GM10248 (cell line): ENCODE measurements around the gene ACTR6.
"Not testable (repeated sequence)": the region's sequence is repeated elsewhere in the genome, so short reads cannot be mapped to it uniquely, and the experiment has no call there.

Experiments
- CTCF ChIA-PET: fragments of 300-600 bp; sonication (Branson Sonifier 250); formaldehyde crosslinking; extraction: SDS; loops from one replicate; lab custom pipeline; 2021; ENCODE audit warnings: antibody characterized with exemption; lab: Yijun Ruan, JAX
- POLR2A ChIA-PET: fragments of 350-650 bp; sonication (Branson Sonifier 250); formaldehyde crosslinking; extraction: SDS; loops from one replicate; lab custom pipeline; 2020; ENCODE audit warnings: antibody characterized with exemption; lab: Yijun Ruan, JAX
- DNase-seq: peaks from one replicate; pipeline ENCODE4 v3.0.0; 2012; ENCODE audit errors: extremely low spot score
- CTCF ChIP-seq: IDR thresholded peaks from 2 replicates; pipeline ENCODE4 v1.5.1; 2012; ENCODE audit warnings: mild to moderate bottlenecking, low read depth; ENCODE audit errors: extremely low read depth, missing control alignments, control extremely low read depth

ACTR6 gene

GRCh38 chr12:100187857-100188519 lies 12.6 kb upstream of the ACTR6 start:
- ChIA-PET POLR2A (no interaction called here), CTCF (interaction anchor here (1.0 to 1.3 kb wide), 2 partner anchors 13 to 33 kb away, joined by 3 to 4 read pairs; partner anchors contain the start of gene ACTR6)
- no peak for TF ChIP-seq CTCF
- DNase-seq = no peak

- POLR2A ChIA-PET, DNase-seq: not testable (repeated sequence)
- CTCF ChIA-PET = interaction anchor here (1.0 kb wide), 1 partner anchor 12 kb away, joined by 3 read pairs; the partner anchor contains the start of gene ACTR6
Observed at GRCh38 chr12:100188888-100189635, 11.6 kb upstream of the ACTR6 start.

GRCh38 chr12:100189636-100190394 lies 10.8 kb upstream of the ACTR6 start:
- TF ChIP-seq CTCF = no peak
- ChIA-PET POLR2A (no interaction called here), CTCF (interaction anchor here (1.9 kb wide), 1 partner anchor 12 kb away, joined by 6 read pairs; no protein-coding TSS in a partner anchor)
- no peak for DNase-seq

GRCh38 chr12:100193085-100193484 lies 7.5 kb upstream of the ACTR6 start:
- no peak for TF ChIP-seq CTCF
- DNase-seq = no peak
- POLR2A ChIA-PET = no interaction called here
- CTCF ChIA-PET = interaction anchor here (1.0 to 1.6 kb wide), 3 partner anchors 34 to 39 kb away, joined by 4 to 7 read pairs (median 4); no protein-coding TSS in a partner anchor

GRCh38 chr12:100197486-100197885 lies 3.1 kb upstream of the ACTR6 start:
- CTCF ChIA-PET = interaction anchor here (4.0 kb wide), 1 partner anchor 13 kb away, joined by 19 read pairs; no protein-coding TSS in a partner anchor

GRCh38 chr12:100199023-100199346 lies 1.6 kb upstream of the ACTR6 start:
- CTCF ChIA-PET = no interaction called here
- DNase-seq = no peak
- POLR2A ChIA-PET = no interaction called here

More at GRCh38 chr12:100197486-100197885, 3.1 kb upstream of the ACTR6 start:
- POLR2A ChIA-PET = no interaction called here
- no peak for DNase-seq
- TF ChIP-seq CTCF = no peak

More at GRCh38 chr12:100199023-100199346, 1.6 kb upstream of the ACTR6 start:
- no peak for TF ChIP-seq CTCF
